PC-9 (cell line): ENCODE results near the gene KCNS1. TPM values are rescaled to one million over a fixed set of nuclear protein-coding genes. Genes with fewer than 3 reads are reported as not detected.

Source experiments
- BruUV-seq: library from RNA; stranded (reverse); fragments of 400-500 nt; replicated peaks from 2 replicates; lab custom pipeline; 2021; lab: Mats Ljungman, UMichigan
- CTCF ChIA-PET: fragments of 300-600 bp; sonication (Branson Sonifier 250); formaldehyde crosslinking; loops from one replicate; lab custom pipeline; 2022; ENCODE audit warnings: antibody characterized with exemption; lab: Charles Lee
- POLR2A ChIA-PET: fragments of 300-600 bp; sonication (Branson Sonifier 250); formaldehyde crosslinking; loops from one replicate; lab custom pipeline; 2022; ENCODE audit warnings: antibody characterized with exemption; ENCODE audit not compliant: unreplicated experiment; lab: Charles Lee
- DNase-seq, 2 experiments: peaks; one replicate each; pipeline versions ENCODE4 v3.0.0 to v3.0.0-alpha.2; 2015 to 2022; ENCODE audit warnings: mixed read lengths in 1 of 2
- H2AFZ ChIP-seq: fragments of 200-600 bp; sonication (generic); 2 replicates; pipeline ENCODE4 v1.8.1; 2017; ENCODE audit warnings: antibody characterized with exemption
- H3F3A ChIP-seq: fragments of 200-600 bp; sonication (generic); 2 replicates; pipeline ENCODE4 v1.8.1; 2017; ENCODE audit warnings: antibody characterized with exemption, mild to moderate bottlenecking, low read depth; ENCODE audit not compliant: insufficient read depth
- H3K27ac ChIP-seq: fragments of 200-600 bp; sonication (generic); 2 replicates; pipeline ENCODE4 v1.6.1; 2016; ENCODE audit warnings: mixed run types
- H3K27me3 ChIP-seq: fragments of 200-600 bp; sonication (generic); 2 replicates; pipeline ENCODE4 v1.6.1; 2016; ENCODE audit warnings: low read depth, mixed run types; ENCODE audit not compliant: insufficient read depth
- H3K36me3 ChIP-seq: fragments of 200-600 bp; sonication (generic); 2 replicates; pipeline ENCODE4 v1.6.1; 2016; ENCODE audit warnings: low read depth, mixed run types
- H3K4me1 ChIP-seq: fragments of 200-600 bp; sonication (generic); replicated peaks from 2 replicates; pipeline ENCODE4 v1.6.1; 2016; ENCODE audit warnings: mixed run types; ENCODE audit not compliant: insufficient read depth
- H3K4me2 ChIP-seq: fragments of 200-600 bp; sonication (generic); 2 replicates; pipeline ENCODE4 v1.6.1; 2017; ENCODE audit warnings: mixed run types
- H3K4me3 ChIP-seq: fragments of 200-600 bp; sonication (generic); 2 replicates; pipeline ENCODE4 v1.6.1; 2016; ENCODE audit warnings: mixed run types
- H3K79me2 ChIP-seq: fragments of 200-600 bp; sonication (generic); 2 replicates; pipeline ENCODE4 v1.6.1; 2017; ENCODE audit warnings: low read depth, mixed run types
- H3K9me2 ChIP-seq: fragments of 200-600 bp; sonication (generic); 2 replicates; pipeline ENCODE4 v1.8.1; 2017; ENCODE audit warnings: mild to moderate bottlenecking; ENCODE audit not compliant: insufficient read depth
- H3K9me3 ChIP-seq: fragments of 200-600 bp; sonication (generic); 2 replicates; pipeline ENCODE4 v1.8.1; 2016; ENCODE audit warnings: low read depth; ENCODE audit not compliant: insufficient read depth
- H4K20me1 ChIP-seq: fragments of 200-600 bp; sonication (generic); 2 replicates; pipeline ENCODE4 v1.8.1; 2017; ENCODE audit not compliant: insufficient read depth
- CTCF ChIP-seq: fragments of 200-600 bp; sonication (generic); conservative IDR thresholded peaks from 2 replicates; pipeline ENCODE4 v1.6.1; 2017; ENCODE audit warnings: mixed run types, antibody characterized with exemption, mild to moderate bottlenecking, moderate library complexity
- EZH2 ChIP-seq: fragments of 200-600 bp; sonication (generic); IDR thresholded peaks from 2 replicates; pipeline ENCODE4 v1.8.0; 2017; ENCODE audit warnings: antibody characterized with exemption, low read depth
- intact Hi-C: fragments of 100-400 bp; cut with micrococcal nuclease; formaldehyde crosslinking; loops from one replicate; pipeline ENCODE4 v1.10.0; 2022; ENCODE audit not compliant: unreplicated experiment
- total RNA-seq: library from RNA; stranded (reverse); gene quantifications from 2 replicates; pipeline ENCODE4 v1.2.3, GENCODE V29; 2021

Gene KCNS1
- total RNA-seq, 1 experiment from 2014 or later, result 0.15 TPM

DNA sequence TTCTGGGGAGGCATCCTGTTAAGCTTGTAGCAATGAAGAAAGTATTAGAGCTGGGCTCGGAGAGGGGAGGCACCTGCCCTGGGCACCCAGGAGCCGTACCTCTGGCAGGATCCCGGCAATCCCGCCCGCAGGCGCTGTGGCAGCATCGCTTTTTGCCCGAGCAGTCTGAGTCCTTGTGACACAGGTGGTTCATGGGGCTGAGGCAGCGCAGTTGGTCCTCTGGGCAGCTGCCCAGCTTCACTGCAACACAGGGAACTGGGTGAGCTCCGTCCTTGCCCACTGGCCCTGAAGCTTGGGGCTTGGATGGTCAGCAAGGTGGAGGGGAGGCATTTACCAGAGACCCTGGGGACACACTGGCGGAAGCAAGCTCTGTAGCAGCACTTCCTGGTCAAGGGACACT, 9.4 kb upstream of the KCNS1 start:
- POLR2A ChIA-PET, result no interaction called here
- TF ChIP-seq CTCF (no peak), EZH2 (no peak)

GRCh38 chr20:45109634-45110033, 8.7 kb upstream of the KCNS1 start:
- H3K27ac ChIP-seq, result no peak overlapping the region
- ChIA-PET POLR2A (no interaction called here), CTCF (interaction anchor here (0.9 kb wide), 1 partner anchor 19 kb away, joined by 3 read pairs; no protein-coding TSS in a partner anchor)
- H3K4me3 ChIP-seq, result no peak overlapping the region
- TF ChIP-seq EZH2 (no peak), CTCF (no peak)
- no peaks in the 10 kb centered on the region for H4K20me1 ChIP-seq
- intact Hi-C loops, result no loop called here
- H3K79me2 ChIP-seq, result no peaks in the 10 kb centered on the region
- H3K9me2 ChIP-seq, result no peaks in the 10 kb centered on the region
- no peaks in the 10 kb centered on the region for H3K36me3 ChIP-seq
- no peak overlapping the region for H3K4me2 ChIP-seq
- H3K9me3 ChIP-seq, result no peaks in the 10 kb centered on the region
- no peaks in the 10 kb centered on the region for H3K27me3 ChIP-seq
- no peak overlapping the region for H2AFZ ChIP-seq
- peaks cover 6% of the 10 kb centered on the region; the same call in 1 of the 2 replicates for H3F3A ChIP-seq
- H3K4me1 ChIP-seq, result peaks cover 7% of the 10 kb centered on the region; the same call in 1 of the 2 replicates
- DNase-seq, result no peak
- no TSS peak for BruUV-seq

More for the DNA sequence above, 9.4 kb upstream of the KCNS1 start:
- Histone ChIP-seq H3K9me3 (no peaks in the 10 kb centered on the region), H3F3A (peaks cover 6% of the 10 kb centered on the region; the same call in 1 of the 2 replicates), H3K79me2 (no peaks in the 10 kb centered on the region), H3K4me1 (0 out of 2 replicates have a peak, but pooled peaks cover under 1% of the 10 kb centered on the region), H4K20me1 (no peaks in the 10 kb centered on the region), H3K9me2 (no peaks in the 10 kb centered on the region), H3K4me3 (no peak overlapping the region), H3K36me3 (no peaks in the 10 kb centered on the region), H2AFZ (no peak overlapping the region), H3K27me3 (no peaks in the 10 kb centered on the region), H3K27ac (no peak overlapping the region), H3K4me2 (no peak overlapping the region)
- intact Hi-C loops, result no loop called here
- CTCF ChIA-PET, result interaction anchor here (0.9 kb wide), 1 partner anchor 19 kb away, joined by 3 read pairs; no protein-coding TSS in a partner anchor
- BruUV-seq, result no TSS peak
- no peak for DNase-seq

DNA sequence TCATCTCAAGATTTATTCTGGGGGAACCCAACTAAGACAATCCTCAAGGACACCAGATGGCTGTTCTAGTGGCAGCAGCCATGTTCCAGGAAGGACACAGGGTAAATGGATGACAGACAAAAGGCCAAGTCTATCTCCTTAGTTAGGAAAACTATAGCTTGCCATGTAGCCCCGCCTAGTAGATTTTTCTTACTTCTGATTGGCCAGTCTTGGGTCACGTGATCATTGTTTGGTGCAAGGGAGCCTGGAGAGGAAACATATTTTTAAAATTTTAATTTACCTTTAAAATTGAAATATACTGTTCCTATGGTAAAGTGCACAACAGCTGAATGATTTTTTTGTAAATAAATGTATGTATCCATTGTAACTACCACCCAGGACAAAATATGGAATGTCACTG, 4.4 kb upstream of the KCNS1 start:
- CTCF ChIA-PET, result interaction anchor here (0.8 to 1.9 kb wide), 4 partner anchors 11 to 188 kb away, joined by 3 to 7 read pairs (median 6); no protein-coding TSS in a partner anchor

More for the DNA sequence above, 4.4 kb upstream of the KCNS1 start:
- POLR2A ChIA-PET, result interaction anchor here (0.5 to 0.6 kb wide), 3 partner anchors 188 to 302 kb away, joined by 3 to 6 read pairs (median 4); no protein-coding TSS in a partner anchor
- no TSS peak for BruUV-seq
- TF ChIP-seq EZH2 (no peak), CTCF (no peak)
- no peaks in the 10 kb centered on the region for H4K20me1 ChIP-seq
- H3F3A ChIP-seq, result peaks cover 6% of the 10 kb centered on the region; the same call in 1 of the 2 replicates
- no peak overlapping the region for H3K4me2 ChIP-seq
- peak in 1 of 2 experiments; percentile 26 for DNase-seq
- intact Hi-C loops, result no loop called here
- H3K79me2 ChIP-seq, result no peaks in the 10 kb centered on the region
- H3K27me3 ChIP-seq, result no peaks in the 10 kb centered on the region
- H3K9me3 ChIP-seq, result no peaks in the 10 kb centered on the region
- H3K9me2 ChIP-seq, result no peaks in the 10 kb centered on the region
- peaks cover 8% of the 10 kb centered on the region; the same call in 1 of the 2 replicates for H3K4me1 ChIP-seq
- no peak overlapping the region for H2AFZ ChIP-seq
- no peaks in the 10 kb centered on the region for H3K36me3 ChIP-seq
- no peak overlapping the region for H3K27ac ChIP-seq
- H3K4me3 ChIP-seq, result no peak overlapping the region
